Ishikawa (cell line): ENCODE data around the gene NPAS3.

ENCODE experiments used
- EP300 ChIP-seq: IDR thresholded peaks from 2 replicates; pipeline ENCODE4 v1.6.1; 2012; ENCODE audit warnings: borderline replicate concordance
- RAD21 ChIP-seq: IDR thresholded peaks from 2 replicates; pipeline ENCODE4 v1.6.1; 2012; ENCODE audit warnings: low read depth

DNA sequence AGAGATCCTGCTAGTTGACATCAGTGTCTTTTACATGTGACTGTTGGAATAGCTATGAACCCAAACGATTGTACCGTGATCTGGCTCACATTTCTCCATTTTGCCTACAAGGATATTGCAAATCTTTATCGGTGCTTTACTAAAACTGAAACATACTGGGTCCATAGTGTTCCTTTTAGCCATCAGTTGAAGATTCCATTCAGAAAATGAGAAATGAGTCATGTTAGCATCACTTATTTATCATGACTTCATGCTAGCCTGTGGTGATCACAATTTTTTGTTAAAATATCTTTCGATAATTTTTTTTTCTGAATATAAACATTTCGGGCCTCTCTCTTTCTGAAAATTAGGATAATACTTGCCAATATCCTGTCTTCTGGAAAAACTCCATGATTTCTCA is 801.9 kb downstream of the NPAS3 start:
- TF ChIP-seq RAD21 (no peak), EP300 (no peak)
